GM18526 (cell line): ENCODE measurements around the gene C10orf143.

Experiments used
- POLR2A ChIP-seq: IDR thresholded peaks from 3 replicates; pipeline ENCODE4 v1.6.1; 2011; ENCODE audit not compliant: insufficient read length; ENCODE audit errors: extremely low read depth

C10orf143 gene

GRCh38 chr10:130127364-130128061 lies 16.9 kb upstream of the C10orf143 start:
- no peak for TF ChIP-seq POLR2A

DNA sequence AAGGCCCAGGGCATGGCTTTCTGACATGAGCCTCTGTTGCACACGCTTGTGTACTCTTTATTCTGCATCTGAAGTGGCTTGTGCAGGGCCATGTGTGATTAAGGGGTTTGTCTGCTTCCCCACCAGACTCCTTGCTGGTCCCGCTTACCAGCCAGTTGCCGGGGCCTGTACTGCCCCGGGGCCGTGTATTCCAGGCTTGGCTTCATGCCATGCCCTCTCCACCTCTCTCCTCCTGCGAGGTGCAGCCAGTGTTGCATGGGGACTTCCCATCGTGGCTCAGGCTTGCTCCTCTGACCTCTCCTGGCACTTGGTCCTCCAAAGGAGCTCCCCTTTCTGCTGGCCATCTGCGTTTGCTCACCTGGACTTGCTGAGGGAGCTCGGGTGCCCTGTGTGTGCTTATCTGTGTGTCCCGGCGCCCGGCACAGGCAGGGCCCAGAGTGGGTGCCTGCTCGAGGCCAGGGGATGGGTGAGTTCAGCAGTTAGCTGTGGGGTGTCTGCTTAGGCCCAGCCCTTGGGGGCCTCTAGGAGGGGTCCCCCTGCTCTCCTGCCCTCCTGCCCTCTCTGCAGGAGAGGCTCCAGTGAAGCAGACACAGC lies 11.0 kb upstream of the C10orf143 start:
- TF ChIP-seq POLR2A: no peak

- TF ChIP-seq POLR2A: no peak
Measured at GRCh38 chr10:130112821-130113220, 2.2 kb upstream of the C10orf143 start.

GRCh38 chr10:130111852-130112180 lies 1.2 kb upstream of the C10orf143 start:
- TF ChIP-seq POLR2A: no peak

- peak; percentile 74 for TF ChIP-seq POLR2A
Measured at GRCh38 chr10:130111113-130111851, 652 bp upstream of the C10orf143 start.

DNA sequence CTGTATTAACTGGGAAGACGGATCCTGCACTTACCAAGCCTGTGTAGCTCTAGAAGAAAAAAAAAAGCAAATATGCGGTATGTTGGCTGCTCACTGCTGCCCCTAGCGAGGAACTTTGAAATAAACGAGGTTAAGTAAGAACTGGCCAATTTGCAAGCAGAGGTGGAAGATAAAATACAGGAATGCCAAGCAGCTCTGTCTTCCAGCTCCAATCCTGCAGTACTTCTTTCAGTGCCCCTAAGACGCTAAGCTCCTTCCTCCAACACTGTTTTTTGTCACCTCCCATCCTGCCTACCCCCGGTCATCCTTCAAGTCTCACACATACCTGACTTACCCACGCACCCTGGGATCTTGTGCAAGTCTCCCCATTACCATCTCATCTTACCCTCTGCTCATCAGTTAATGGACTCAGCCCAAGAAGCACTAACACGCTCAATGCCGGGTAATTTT lies 809 bp downstream of the C10orf143 start:
- TF ChIP-seq POLR2A: no peak

- no peak for TF ChIP-seq POLR2A
Measured at GRCh38 chr10:130108934-130109604, 1.6 kb downstream of the C10orf143 start.

DNA sequence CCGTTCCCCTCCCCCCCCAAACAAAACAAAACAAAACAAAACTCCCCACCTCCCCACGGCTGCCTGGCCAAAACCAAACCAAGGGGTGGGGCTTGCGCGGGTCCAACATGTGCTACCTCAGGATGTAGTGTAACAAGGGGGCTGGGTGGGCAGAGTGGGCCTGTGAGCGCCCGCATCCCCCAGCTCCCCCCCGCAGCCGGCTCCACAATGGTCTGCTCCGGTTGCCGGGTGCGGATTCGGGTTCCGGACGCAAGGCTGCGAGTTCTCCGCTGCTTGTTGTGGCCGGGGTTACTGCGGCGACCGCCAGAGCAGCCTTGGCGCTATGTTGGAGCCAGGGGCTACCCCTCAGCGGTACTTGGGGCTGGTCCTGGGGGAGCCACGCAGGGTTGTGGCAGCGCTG lies 4.9 kb downstream of the C10orf143 start:
- no peak for TF ChIP-seq POLR2A

DNA sequence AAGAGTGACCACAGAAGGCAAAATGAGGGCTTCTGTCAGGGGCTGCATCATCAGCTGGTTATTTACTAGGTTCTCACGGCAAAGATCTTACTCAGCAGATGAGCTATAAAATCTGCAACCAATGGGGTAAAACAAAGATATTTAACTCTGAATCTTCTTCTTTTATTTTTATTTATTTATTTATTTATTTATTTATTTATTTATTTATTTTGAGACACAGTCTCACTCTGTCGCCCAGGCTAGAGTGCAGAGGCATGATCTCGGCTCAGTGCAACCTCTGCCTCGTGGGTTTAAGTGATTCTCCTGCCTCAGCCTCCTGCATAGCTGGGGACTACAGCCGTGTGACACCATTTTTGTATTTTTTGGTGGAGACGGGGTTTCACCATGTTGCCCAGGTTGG lies 11.3 kb downstream of the C10orf143 start:
- TF ChIP-seq POLR2A: no peak

DNA sequence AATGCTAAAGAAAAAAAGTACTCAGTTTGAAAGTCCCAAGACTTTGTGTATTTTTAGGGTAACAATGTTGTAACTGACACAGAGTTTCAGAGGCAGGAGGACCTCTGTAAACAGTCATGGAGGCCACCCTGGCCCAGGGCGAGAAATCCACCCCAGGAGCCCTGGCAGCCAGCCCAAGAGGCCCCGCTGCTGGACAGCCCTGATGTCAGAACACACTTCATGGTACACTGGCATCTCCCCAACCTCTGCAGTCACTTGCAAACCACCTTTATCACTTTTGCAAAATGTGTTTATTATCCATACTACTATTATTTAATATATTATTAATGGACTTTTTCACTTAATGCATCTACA lies 30.2 kb downstream of the C10orf143 start:
- TF ChIP-seq POLR2A: no peak

DNA sequence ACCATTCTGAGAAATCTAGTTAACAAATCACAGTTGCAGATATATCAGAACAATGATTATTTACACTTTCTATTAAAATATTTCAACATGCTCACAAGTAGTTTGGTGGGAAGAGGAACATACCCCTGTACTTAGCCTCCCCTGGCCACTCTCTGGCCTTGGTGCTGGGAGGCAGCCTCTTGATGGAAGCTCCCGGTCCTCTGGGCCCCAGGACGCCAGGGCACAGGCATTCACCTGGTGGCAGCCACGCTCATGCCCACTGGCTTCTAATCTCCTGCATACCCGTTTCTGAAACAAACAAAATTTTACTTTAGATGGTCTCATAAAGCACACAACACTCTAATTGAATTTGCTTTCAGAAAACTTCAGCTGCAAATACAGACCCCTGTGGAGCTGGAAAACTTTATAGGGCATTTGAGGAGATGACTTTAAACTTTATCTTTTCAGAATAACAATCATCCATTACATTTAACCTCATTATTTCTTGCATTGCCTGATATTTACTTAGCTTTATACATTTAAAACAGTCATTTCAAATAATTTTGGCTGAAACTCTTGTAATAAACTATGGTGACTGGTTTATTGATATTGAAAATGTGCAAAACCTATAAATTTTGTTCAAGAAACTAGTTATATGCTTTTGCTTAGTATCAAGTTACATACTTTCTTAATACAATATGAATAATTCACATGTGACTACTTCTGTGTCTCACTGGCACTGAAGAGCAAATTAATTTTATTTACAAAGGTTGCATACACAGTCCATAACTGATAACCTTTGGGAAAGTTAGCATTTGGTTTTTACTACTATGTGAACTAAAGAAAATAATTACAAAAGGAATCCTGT lies 30.8 kb downstream of the C10orf143 start:
- TF ChIP-seq POLR2A: no peak

GRCh38 chr10:130078120-130078519 lies 32.5 kb downstream of the C10orf143 start:
- TF ChIP-seq POLR2A: no peak

GRCh38 chr10:130076681-130077080 lies 33.9 kb downstream of the C10orf143 start:
- TF ChIP-seq POLR2A: no peak

GRCh38 chr10:130074639-130075038 lies 36.0 kb downstream of the C10orf143 start:
- no peak for TF ChIP-seq POLR2A

DNA sequence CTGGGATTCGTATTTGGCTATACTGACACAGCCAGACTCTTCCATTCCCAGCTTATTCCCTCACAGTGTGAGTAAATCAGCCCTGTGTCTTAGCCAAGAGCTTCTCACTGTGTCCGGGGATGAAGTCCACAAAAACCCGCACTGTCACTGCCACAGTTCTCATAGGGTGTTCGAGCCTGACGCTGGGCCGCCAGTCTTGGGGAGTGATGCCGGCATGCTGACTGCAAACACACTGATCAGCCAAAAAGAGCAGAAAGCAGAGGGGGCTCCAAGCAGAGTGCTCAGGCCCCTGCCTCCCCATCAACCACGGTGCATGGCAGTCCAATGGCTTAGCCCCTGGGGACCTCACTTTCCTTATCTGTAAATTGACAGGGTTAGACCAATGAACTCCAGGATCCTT lies 36.7 kb downstream of the C10orf143 start:
- no peak for TF ChIP-seq POLR2A
